Activated T-cell treated with anti-CD3 and anti-CD28 coated beads for 4 hours (primary cell): Measurements from ENCODE around the gene MAGEB17.
"Not testable (repeated sequence)": the region's sequence is repeated elsewhere in the genome, so short reads cannot be mapped to it uniquely, and the experiment has no call there.

Source experiments
- DNase-seq: peaks from one replicate; pipeline ENCODE4 v3.0.0-alpha.2; 2020

The MAGEB17 gene, protein sequence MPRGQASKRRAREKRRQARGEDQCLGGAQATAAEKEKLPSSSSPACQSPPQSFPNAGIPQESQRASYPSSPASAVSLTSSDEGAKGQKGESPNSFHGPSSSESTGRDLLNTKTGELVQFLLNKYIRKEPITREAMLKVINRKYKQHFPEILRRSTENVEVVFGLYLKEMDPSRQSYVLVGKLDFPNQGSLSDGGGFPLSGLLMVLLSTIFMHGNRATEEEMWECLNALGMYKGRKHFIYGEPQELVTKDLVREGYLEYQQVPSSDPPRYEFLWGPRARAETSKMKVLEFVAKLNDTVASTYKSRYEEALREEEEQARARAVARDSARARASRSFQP

DNA sequence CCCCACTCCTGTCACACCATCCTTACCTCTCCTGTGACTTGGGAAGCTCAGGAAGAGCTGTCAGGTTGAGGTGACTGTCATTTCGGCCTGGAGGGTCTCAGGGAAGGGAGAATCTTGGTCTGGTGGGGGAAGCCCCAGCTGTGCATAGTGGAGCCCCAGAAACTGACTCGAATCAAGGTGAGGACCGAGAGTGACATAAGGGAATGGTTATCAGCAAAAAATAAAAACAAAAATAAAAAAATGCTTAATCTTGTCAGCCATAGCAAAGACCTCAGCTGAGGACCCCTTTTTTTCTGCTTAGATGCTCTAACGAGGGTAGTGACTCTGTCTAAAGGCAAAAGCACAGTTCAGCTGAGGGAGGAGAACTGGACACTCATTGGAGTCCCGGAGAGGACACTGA lies at the start of gene MAGEB17:
Gene MAGEB17 (plus strand): TSS at position 301 of the 400 bp plus-strand sequence. CDS start 2,902 bp downstream, outside the sequence.
- DNase-seq, result no peak

DNA sequence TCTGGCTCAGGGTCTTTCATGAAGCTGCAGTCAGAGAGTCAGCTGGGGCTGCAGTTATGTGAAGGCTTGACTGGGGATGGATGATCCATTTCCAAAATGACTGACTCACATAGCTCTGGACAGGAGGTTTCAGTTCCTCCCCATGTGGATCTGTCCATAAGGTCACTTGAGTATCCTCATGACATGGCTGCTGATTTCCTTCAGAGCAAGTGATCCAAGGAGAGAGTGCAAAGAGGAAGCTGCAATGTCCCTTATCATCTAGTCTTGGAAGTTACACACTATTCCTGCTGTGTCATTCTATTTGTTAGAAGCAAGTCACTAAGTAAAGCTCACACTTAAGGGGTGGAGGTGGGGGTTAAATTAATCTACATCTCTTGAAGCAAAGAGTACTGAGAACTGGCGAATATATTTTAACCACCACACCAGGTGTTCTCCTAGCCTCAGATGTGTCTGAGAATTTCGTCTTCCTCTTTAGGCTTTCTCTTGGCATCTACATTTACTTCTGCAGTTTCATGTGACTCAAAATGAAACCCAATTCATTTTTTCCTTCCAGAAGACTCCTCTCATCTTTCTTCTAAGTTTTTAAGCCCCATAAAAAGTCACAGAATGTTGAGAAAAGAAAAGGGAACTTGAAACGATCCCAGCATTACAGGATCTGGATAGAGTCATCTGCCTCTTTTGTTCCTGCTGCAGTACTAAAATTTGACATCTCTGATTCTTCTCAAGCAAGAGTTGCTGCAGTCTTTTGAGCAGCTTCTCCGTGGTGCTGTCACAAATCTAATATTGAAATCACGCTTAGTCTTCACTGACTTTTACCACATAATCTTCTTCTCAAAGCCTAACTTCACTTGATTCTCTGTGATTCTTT lies 47.7 kb upstream of the MAGEB17 start:
- no peak for DNase-seq

DNA sequence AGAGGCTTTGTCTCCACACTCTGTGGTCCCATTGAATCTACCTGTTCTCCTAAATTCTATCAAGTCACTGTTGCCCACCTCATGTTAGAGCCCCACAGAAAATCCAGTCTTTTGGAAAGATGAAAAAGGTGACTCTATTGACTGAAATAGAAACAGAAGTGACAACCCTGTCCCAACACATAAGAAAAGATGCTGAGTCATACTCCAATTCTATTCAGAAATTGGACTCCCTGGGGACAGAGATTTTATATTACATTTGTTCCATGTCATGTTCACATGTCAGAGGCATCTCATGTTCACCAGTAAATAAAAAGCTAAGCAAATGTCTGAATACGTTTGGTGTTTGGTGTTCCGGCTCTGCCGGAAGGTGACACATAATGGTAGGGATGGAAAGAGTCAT lies 46.9 kb upstream of the MAGEB17 start:
- no peak for DNase-seq

DNA sequence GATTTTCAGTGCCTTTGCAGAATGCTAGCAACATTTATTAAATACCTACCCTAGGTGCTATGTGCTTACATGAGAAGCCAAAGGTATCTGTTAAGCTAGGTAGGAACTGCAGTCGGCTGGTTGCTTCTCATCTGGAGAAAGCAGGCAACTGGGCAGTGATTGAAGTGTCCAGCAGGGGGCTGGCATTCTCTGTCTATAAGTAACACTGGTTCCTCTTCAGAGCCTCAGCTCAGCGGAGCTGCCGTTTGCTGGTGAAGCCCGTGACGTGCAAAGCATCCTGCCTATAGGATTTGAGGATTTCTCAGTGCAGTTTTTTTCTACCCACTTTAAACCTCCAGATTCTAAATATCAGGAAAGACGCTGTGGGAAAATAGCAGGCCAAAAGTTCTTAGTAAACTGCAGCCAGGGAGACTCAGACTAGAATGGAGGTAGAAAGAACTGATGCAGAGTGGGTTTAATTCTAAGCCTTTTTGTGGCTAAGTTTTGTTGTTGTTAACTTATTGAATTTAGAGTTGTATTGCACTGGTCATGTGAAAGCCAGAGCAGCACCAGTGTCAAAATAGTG lies 44.0 kb upstream of the MAGEB17 start, which contains the start of gene GRPR:
Gene GRPR (plus strand): TSS at position 344 of the 565 bp plus-strand sequence. CDS start 389 bp downstream, outside the sequence.
- peak; percentile 20 for DNase-seq

- DNase-seq, result no peak
These were observed 43.1 kb upstream of the MAGEB17 start for GRCh38 chrX:16124201-16124600.

GRCh38 chrX:16125520-16126149 lies 41.6 kb upstream of the MAGEB17 start:
- no peak for DNase-seq

DNA sequence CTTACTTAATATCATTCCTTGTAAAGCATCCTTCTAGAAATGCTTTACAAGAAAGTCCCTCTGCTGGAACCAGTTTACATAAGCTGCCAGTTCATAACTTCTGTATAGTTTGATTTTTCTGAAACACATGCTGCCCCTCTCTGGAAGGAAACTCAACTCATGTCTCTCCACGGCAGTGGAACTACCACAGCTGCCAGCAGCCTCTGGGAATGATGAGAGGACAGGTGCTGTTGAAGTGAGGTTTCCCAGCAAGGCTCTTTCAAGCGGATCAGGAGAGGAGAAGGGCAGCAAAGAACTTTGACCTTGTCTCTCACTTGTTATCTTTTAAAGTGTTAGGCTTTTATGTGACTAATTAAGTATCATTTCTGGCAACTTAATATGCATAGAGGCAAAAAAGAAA lies 36.6 kb upstream of the MAGEB17 start:
- no peak for DNase-seq

DNA sequence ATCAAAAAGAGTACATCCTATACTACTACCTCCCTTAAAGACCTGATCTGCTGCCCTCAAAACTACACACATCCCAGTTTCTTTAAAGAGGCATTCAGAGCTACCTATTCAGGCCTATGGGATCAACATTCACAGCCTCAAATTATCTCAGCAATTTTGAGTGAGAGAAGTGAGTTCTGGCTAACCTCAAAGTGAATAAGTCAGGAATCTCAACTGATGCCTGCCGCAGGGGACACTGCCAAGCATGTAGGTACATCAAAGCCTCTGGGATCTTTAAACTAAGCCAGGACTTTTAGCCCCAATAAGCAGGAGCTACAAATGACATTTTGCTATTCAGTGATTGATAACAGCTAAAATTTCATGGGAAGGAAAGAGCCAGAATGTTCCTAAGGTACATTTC lies 32.3 kb upstream of the MAGEB17 start:
- DNase-seq, result no peak

- DNase-seq, result no peak
These were observed 31.2 kb upstream of the MAGEB17 start for GRCh38 chrX:16136080-16136479.

DNA sequence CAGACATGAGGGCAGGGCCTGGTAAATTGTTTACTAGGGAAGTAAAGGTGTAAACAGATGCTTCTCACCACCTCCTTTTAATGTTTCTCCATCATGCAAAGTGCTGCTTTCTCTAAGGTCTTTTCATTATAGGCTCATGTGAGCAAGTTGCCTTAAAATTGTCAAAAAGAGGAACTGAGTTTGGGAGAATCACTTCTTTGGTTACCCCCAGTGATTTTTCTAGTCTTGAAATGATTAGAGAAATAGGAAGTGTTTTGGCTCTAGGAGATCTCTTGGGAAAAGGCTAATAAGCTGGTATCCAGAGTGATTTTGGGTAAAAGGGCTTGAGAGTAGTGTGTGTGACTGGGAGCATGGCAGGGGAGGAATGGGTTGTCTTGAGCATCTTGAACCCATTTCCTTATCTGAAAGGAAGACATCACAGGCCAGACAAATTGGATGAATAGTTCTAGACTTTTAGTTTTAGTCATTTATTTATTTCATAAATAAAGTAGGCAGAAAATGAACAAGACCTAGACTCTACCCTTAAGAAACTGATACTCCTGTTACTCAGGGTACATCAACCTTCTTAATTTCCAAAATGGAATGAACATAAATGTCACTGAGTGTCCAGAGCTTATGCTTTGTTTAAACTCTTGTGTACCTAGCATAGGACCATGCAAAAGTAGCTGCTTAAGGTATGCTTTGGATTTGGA lies 29.7 kb upstream of the MAGEB17 start:
- no peak for DNase-seq

- DNase-seq, result no peak
These were observed 29.2 kb upstream of the MAGEB17 start for GRCh38 chrX:16138108-16138427.

DNA sequence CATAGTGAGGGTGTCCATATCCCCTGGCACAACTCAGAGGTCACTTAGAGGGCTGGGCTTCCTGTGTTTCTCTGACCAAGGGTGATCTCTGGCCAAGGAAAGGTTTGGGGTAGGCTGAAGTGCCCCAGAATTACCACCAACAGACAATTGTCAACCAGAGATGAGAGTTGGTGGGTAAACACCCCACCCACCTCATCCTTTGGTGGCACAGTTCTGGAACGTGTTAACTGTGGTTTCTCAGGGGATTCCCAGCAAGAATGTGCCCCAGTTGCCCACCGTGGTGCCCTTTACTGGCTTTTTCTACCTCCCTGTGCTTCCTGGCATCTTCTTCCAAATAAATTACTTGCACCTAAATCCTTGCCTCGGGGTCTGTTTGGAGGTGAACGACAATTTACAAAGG lies 26.8 kb upstream of the MAGEB17 start:
- no peak for DNase-seq

GRCh38 chrX:16140983-16141382 lies 26.3 kb upstream of the MAGEB17 start:
- no peak for DNase-seq

DNA sequence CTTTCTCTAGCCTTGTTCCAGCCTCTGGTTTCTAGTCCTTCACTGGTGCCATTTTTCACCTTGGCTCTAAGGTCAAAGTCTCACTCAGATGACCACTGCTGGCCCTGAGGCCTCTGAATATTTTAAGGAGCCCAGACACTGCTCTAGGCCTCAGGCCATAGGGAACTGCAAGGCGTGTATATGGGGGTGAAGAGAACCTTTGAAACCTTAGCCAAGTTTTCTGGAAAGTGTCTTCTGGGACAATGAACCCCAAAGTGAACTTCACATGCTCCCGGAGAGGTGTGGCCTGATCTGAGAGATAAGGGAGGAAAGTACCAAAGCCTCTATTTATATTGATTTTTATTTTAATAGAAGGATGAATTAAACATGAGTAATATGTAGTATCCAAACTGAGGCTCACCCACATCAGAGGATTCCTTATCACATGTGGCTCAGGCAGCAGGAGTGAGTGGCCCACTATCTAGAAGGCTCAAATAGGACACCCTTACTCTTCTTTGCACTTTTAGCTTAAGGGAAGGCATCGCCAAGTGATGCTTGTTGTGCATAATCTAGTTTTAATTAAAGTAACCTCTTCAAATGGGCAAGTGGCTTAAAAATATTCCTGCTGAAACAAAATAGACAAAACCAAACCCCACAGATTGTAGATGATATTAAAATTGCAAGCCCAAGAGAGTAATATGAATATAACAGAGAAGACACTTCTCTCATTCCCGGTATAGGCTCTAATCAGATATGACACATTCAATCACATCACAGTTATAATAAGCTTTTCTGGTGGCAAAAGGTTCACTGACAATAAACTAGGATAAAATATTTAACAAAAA lies 25.6 kb upstream of the MAGEB17 start:
- no peak for DNase-seq

GRCh38 chrX:16142246-16142558 lies 25.1 kb upstream of the MAGEB17 start:
- DNase-seq, result no peak

DNA sequence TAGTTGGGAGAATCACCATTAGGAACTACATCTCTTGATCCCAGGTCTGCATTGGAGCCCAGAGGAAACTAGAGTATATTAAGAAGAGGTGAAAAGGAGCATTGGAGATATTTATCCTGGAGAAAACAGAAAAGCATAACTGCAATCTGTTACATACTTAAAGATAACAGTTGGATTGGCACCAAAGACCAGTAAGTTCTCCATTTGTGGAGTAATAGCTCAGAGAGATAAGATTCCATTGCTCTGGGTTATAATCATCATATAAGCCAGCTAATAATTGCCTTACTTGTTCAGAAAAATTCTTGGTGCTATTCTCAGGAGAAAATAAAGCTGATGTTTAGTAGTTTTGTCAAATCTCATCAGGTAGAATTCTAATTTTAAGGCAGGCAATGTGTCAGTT lies 23.3 kb upstream of the MAGEB17 start:
- DNase-seq, result no peak

GRCh38 chrX:16144420-16144819 lies 22.9 kb upstream of the MAGEB17 start:
- no peak for DNase-seq

DNA sequence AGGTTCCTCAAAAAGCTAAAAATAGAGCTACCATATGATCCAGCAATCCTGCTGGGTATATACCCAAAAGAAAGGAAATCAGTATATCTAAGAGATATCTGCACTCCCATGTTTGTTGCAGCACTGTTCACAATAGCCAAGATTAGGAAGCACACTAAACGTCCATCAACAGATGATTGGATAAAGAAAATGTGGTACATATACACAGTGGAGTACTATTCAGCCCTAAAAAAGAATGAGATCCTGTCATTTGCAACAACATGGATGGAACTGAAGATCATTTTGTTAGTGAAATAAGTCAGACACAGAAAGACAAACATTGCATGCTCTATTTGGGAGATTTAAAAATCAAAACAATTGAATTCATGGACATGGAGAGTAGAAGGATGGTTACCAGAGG lies 22.2 kb upstream of the MAGEB17 start:
- not testable (repeated sequence) for DNase-seq

- DNase-seq, result no peak
These were observed 21.6 kb upstream of the MAGEB17 start for GRCh38 chrX:16145656-16146055.

GRCh38 chrX:16148896-16149295 lies 18.4 kb upstream of the MAGEB17 start:
- DNase-seq, result no peak

DNA sequence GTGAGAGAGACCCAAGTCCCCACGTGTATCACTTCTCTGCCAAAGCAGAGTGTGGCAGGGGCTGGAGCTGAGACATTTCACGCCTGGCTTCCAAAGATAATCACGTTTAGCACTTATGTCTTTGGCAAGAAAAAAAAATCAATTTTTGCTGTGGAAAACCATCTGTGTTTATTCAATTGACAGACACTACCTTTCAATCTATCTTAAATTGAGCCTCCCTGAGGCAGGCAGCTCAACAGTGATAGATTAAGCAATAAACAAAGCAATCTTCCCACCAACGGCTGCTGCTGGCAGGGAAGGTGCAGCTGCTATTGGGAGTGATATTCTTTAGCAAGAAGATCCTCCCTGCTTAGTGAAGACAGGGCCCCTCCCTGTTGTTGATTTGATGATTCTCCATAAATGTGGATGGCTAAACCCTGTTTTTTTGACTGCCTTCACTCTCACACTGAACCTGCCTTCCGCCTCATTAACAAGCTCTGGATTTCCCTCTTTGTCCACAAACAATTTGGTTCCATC lies 11.6 kb upstream of the MAGEB17 start:
- DNase-seq, result no peak
